Measurements from ENCODE around the gene U2AF1L4.

DNA sequence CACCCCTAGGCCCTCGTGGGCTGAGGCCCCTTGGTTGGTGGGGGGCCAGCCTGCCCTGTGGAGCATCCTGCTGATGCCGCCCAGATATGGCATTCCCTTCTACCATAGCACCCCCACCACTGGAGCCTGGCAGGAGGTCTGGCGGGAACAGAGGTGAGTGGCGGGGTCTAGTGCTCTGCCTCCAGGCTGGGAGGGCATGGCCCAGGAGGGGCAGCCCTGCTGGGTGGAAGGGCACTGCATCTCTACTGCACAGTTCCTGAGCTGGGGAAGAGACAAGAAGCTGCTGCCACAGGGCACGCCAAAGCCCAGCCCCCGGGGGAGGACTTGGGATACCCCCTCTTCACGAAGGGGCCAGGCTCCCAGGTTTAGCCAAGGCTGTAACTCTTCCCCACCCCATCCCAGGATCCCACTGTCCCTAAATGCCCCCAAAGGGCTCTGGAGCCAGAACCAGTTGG lies 29.8 kb downstream of the U2AF1L4 start:
- TF ChIP-seq ZSCAN30 (tag by site-specific recombination; IDR thresholded peaks at IDR 0.05) (no peak), ZNF624 (tag by site-specific recombination; IDR thresholded peaks at IDR 0.05) (no peak), ZBTB20 (tag by site-specific recombination; IDR thresholded peaks at IDR 0.05) (no peak), CTCF (tag by site-specific recombination; IDR thresholded peaks at IDR 0.05) (no peak), ZNF488 (tag by site-specific recombination; IDR thresholded peaks at IDR 0.05) (no peak), MYNN (tag by site-specific recombination; IDR thresholded peaks at IDR 0.05; ENCODE audit: borderline replicate concordance) (no peak), ZNF830 (tag by site-specific recombination; IDR thresholded peaks at IDR 0.05; ENCODE audit: low read depth) (no peak), TCF7L2 (IDR thresholded peaks at IDR 0.05; ENCODE audit: borderline replicate concordance, low read depth, low read length) (no peak), ZNF433 (tag by site-specific recombination; IDR thresholded peaks at IDR 0.05; ENCODE audit: low read depth) (no peak)

Data from HEK293 (cell line).